ENCODE results near the gene ZNF512B.

The ZNF512B gene

DNA sequence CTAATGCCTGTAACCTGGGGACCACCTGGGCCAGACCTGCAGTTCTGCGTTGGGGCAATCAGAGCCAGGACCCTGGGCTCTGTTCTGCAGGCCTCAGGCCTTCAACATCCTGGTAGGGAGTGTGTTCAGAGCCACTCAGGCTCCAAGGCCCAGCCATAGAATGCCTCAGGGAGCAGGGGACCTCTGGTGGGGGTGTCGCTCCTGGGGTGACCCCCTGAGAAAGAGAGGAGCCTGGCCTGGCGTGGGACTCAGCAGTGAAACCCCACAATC is 26.0 kb downstream of the ZNF512B start:
- TF ChIP-seq, protein P1, sequence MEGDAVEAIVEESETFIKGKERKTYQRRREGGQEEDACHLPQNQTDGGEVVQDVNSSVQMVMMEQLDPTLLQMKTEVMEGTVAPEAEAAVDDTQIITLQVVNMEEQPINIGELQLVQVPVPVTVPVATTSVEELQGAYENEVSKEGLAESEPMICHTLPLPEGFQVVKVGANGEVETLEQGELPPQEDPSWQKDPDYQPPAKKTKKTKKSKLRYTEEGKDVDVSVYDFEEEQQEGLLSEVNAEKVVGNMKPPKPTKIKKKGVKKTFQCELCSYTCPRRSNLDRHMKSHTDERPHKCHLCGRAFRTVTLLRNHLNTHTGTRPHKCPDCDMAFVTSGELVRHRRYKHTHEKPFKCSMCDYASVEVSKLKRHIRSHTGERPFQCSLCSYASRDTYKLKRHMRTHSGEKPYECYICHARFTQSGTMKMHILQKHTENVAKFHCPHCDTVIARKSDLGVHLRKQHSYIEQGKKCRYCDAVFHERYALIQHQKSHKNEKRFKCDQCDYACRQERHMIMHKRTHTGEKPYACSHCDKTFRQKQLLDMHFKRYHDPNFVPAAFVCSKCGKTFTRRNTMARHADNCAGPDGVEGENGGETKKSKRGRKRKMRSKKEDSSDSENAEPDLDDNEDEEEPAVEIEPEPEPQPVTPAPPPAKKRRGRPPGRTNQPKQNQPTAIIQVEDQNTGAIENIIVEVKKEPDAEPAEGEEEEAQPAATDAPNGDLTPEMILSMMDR (IDR thresholded peaks at IDR 0.05), result no peak

DNA sequence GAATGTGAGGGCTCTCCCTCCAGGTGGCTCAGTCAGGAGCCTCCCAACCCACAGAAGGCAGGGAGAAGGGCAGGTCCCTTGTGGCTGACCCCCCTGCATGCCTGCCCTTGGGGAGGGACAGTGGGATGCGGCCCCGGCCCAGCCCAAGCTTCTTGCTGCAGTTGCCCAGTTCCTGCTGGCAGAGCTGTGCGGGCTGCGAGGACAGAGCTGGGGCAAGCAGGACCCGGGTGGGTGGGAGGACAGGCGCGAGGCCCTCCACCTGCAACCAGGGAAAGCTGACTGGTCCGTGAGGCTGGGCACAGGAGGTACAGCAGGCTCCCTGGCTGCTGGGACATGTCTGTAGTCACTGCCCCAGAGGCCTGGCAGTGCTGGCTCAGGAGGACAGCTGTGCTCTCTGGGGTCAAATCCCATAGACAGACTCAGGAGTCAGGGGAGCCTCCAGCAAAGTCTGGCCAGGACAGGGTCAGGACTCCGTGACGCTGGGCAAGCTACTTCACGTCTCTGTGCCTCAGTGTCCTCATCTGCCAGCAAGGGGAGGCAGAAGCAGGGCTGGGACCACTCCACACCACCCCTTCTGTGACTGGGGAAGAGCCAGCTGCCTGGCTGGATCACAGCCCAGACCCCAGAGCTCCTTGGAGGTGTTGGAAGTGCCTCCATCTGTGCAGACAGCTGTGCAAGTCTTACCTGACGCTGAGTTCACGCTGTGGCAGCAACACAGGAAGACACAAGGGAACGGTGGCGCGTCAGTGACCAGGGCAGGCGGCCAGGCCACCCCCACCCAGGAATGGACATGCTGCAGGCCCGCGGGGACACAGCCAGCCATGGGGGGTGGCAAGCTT is 26.5 kb downstream of the ZNF512B start:
- TF ChIP-seq, protein P1 (IDR thresholded peaks at IDR 0.05), result no peak

DNA sequence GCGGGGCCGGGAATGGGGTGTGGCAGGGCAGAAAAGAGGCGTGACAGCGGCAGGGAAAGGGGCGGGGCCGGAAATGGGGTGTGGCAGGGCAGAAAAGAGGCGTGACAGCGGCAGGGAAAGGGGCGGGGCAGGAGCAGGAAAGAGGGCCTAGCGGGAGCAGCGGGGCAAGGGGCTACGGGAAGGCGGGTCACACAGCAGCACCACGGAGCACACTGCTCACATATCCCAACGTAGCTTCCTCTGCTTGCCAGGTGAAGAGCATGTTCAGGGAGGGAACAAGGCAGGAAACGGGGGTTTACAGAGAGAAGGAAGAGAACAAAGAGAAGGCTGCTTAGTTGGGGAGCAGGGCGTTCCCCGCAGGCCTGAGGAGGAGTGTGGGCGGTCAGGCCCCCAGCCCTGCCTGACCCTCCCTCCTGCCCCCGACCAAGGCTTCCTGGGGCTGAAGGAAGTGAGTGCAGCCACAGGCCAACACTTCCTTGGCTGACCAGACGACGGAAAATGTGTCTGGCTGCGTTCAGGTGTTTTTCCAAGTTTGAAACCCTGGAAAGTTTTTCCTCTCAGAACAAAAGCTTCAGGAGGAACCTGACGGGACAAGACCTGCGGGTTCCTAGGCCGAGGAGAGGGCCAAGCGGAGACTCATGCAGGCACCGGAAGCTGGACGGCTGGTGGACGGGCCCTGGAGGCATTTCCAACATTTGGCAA is 27.3 kb downstream of the ZNF512B start:
- TF ChIP-seq, protein P1 (IDR thresholded peaks at IDR 0.05), result no peak

DNA sequence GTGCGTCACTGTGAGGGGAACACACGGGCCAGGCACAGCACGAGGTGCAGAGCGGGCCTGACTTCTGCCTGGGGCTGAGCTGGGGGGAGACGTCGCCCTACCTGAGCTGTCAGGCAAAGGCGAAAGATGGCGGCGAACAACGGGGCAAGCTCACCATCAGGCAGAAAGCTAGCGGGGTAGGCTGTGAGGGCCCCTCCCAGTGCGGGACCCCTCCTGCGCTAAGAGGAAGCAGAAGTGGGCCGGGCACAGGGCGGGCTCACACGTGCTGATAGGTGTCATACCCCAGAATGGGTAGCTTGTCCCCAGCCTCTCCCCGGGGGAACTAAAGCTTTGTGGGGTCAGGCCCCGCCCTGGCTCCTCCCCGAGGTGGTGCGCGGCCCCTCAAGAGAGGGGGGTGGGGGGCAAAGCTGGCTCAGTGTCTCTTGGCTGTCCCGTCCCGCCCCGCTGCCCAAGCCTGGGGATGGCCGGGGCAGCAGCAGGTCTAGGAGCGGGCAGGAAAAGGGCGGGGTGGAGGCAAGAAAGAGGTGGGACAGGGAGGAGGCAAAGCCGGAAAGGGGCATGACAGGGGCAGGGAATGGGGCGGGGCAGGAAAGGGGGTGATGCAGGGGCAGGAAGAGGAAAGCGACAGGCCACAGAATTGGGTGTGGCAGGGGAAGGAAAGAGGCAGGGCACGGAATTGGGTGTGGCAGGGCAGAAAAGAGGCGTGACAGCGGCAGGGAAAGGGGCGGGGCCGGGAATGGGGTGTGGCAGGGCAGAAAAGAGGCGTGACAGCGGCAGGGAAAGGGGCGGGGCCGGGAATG is 28.2 kb downstream of the ZNF512B start:
- TF ChIP-seq, protein P1 (IDR thresholded peaks at IDR 0.05), result no peak

DNA sequence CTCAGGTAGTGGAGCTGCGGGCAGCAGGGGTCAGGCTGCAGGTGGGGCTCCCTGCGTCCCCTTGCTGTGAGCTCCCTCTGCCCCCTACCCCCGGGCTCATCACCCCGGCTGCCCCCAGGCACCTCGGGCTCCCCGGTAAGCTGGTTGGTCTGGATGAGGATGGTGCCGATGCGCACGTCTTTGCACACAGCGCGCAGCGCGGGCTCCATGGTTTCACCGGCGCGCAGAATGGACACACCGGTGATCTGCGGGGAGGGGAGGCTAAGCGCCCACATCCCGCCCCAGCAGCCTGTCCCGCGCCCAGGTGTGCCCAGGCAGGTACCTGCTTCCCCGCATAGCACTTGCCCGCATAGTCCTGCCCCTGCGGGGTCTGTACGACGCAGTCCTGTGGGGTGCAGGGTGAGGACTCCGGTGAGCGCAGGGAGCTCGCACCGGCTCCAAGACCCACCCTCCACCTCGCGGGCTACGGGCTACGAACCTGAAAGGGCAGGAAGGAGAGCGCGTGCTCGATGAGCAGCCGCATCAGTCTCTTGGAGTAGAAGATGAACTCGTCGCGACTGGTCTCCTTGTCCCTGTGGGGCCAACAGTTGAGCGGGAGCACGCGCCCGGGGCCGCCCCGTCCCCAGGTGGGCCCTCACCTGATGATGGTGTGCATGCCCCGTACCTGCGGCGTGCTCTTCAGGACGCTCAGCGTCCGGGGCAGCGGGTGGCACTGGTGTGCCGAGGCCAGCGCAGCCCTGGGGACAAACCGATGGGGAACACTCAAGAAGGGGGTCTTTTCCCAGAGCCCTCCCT is 29.1 kb downstream of the ZNF512B start:
- TF ChIP-seq, protein P1 (IDR thresholded peaks at IDR 0.05), result no peak

DNA sequence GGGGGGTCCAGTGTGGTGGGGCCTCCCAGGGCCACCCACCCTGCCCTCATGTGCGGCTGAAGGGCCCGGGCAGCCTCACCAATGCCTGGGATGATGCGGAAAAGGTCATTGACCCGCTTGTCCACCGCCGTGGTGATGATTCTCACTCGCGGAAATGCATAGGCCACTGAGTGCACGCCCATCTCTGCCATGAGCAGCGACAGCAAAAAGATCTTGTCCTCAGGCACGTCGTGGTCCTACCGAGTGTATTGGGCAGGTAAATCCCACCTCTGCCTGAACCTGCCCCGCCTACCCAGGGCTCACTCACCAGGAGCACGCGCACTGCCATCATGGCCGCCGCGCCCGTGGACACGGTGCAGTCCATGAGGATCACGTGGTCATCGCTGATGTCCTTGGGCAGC is 29.7 kb downstream of the ZNF512B start:
- TF ChIP-seq, protein P1 (IDR thresholded peaks at IDR 0.05), result no peak

Measured in LNCAP (cell line).